H9 (cell line): Measurements from ENCODE around the gene NUDT8. TPM values are rescaled to one million over a fixed set of nuclear protein-coding genes. Genes with fewer than 3 reads are reported as not detected.

ENCODE experiments used
- DNase-seq: peaks from one replicate; pipeline ENCODE4 v3.0.0-alpha.2; 2017
- H2AFZ ChIP-seq: one replicate; pipeline ENCODE4 v1.6.1; 2013; ENCODE audit warnings: mild to moderate bottlenecking, low read length, control low read depth, moderate library complexity
- H2AK5ac ChIP-seq: 2 replicates; pipeline ENCODE4 v1.6.1; 2013; ENCODE audit warnings: low read length, control low read depth, mixed read lengths; ENCODE audit not compliant: insufficient read length
- H2BK120ac ChIP-seq: one replicate; pipeline ENCODE4 v1.6.1; 2013; ENCODE audit warnings: low read depth, mild to moderate bottlenecking, low read length, control low read depth, inconsistent platforms; ENCODE audit not compliant: poor library complexity, severe bottlenecking
- H2BK12ac ChIP-seq: 2 replicates; pipeline ENCODE4 v1.6.1; 2013; ENCODE audit warnings: low read length, control low read depth, mixed read lengths, low read depth; ENCODE audit not compliant: insufficient read length
- H2BK15ac ChIP-seq: 2 replicates; pipeline ENCODE4 v1.6.1; 2013; ENCODE audit warnings: low read depth, low read length, control low read depth
- H2BK20ac ChIP-seq: one replicate; pipeline ENCODE4 v1.6.1; 2013; ENCODE audit warnings: low read depth, mild to moderate bottlenecking, low read length, control low read depth, inconsistent platforms; ENCODE audit not compliant: poor library complexity, severe bottlenecking
- H2BK5ac ChIP-seq: 2 replicates; pipeline ENCODE4 v1.6.1; 2013; ENCODE audit warnings: low read length, control low read depth, mixed read lengths; ENCODE audit not compliant: insufficient read length
- H3K14ac ChIP-seq: 2 replicates; pipeline ENCODE4 v1.6.1; 2013; ENCODE audit warnings: low read length, control low read depth; ENCODE audit not compliant: insufficient read depth
- H3K18ac ChIP-seq: 2 replicates; pipeline ENCODE4 v1.6.1; 2013; ENCODE audit warnings: low read depth, mild to moderate bottlenecking, mixed read lengths, low read length, control low read depth; ENCODE audit not compliant: insufficient read length
- H3K23ac ChIP-seq: 2 replicates; pipeline ENCODE4 v1.6.1; 2013; ENCODE audit warnings: low read length, control low read depth, mixed read lengths, low read depth; ENCODE audit not compliant: insufficient read length
- H3K23me2 ChIP-seq: 2 replicates; pipeline ENCODE4 v1.6.1; 2013; ENCODE audit warnings: low read depth, mild to moderate bottlenecking, mixed read lengths, low read length, control low read depth; ENCODE audit not compliant: insufficient read length, poor library complexity, severe bottlenecking
- H3K27ac ChIP-seq: 2 replicates; pipeline ENCODE4 v1.5.1; 2013; ENCODE audit warnings: low read length, control low read depth, mixed read lengths, low read depth; ENCODE audit not compliant: insufficient read length
- H3K27me3 ChIP-seq: 2 replicates; pipeline ENCODE4 v1.6.1; 2013; ENCODE audit warnings: low read length, control low read depth, inconsistent platforms; ENCODE audit not compliant: insufficient read depth
- H3K4ac ChIP-seq: 2 replicates; pipeline ENCODE4 v1.6.1; 2013; ENCODE audit warnings: low read depth, mild to moderate bottlenecking, control low read depth, inconsistent platforms, low read length, moderate library complexity
- H3K4me1 ChIP-seq: 2 replicates; pipeline ENCODE4 v1.6.1; 2013; ENCODE audit warnings: low read length, control low read depth, inconsistent platforms; ENCODE audit not compliant: insufficient read depth
- H3K4me2 ChIP-seq: 2 replicates; pipeline ENCODE4 v1.6.1; 2013; ENCODE audit warnings: low read length, control low read depth, mixed read lengths; ENCODE audit not compliant: insufficient read length, insufficient read depth
- H3K56ac ChIP-seq: 2 replicates; pipeline ENCODE4 v1.6.1; 2013; ENCODE audit warnings: low read depth, mild to moderate bottlenecking, mixed read lengths, low read length, control low read depth; ENCODE audit not compliant: insufficient read length
- H3K79me1 ChIP-seq: 2 replicates; pipeline ENCODE4 v1.6.1; 2013; ENCODE audit warnings: low read depth, mild to moderate bottlenecking, moderate library complexity, low read length, control low read depth, inconsistent platforms; ENCODE audit not compliant: insufficient read depth, poor library complexity, severe bottlenecking
- H3K79me2 ChIP-seq: 2 replicates; pipeline ENCODE4 v1.6.1; 2013; ENCODE audit warnings: low read length, control low read depth, inconsistent platforms; ENCODE audit not compliant: insufficient read depth
- H3K9ac ChIP-seq: 2 replicates; pipeline ENCODE4 v1.6.1; 2013; ENCODE audit warnings: low read length, control low read depth, mixed read lengths; ENCODE audit not compliant: insufficient read length; ENCODE audit errors: extremely low read depth
- H3K9me3 ChIP-seq: one replicate; pipeline ENCODE4 v1.6.1; 2013; ENCODE audit warnings: low read depth, low read length, inconsistent platforms; ENCODE audit not compliant: control insufficient read depth
- H3T11ph ChIP-seq: one replicate; pipeline ENCODE4 v1.6.1; 2013; ENCODE audit warnings: mild to moderate bottlenecking, low read length, control low read depth, inconsistent platforms
- H4K20me1 ChIP-seq: one replicate; pipeline ENCODE4 v1.6.1; 2013; ENCODE audit not compliant: control insufficient read depth, insufficient read length, insufficient read depth
- H4K5ac ChIP-seq: 2 replicates; pipeline ENCODE4 v1.6.1; 2013; ENCODE audit warnings: low read depth, mild to moderate bottlenecking, mixed read lengths, low read length, control low read depth; ENCODE audit not compliant: insufficient read length
- H4K8ac ChIP-seq: replicated peaks from 2 replicates; pipeline ENCODE4 v1.6.1; 2013; ENCODE audit warnings: low read length, control low read depth, mixed read lengths, low read depth; ENCODE audit not compliant: insufficient read length
- H4K91ac ChIP-seq: 2 replicates; pipeline ENCODE4 v1.6.1; 2013; ENCODE audit warnings: low read depth, mild to moderate bottlenecking, moderate library complexity, mixed read lengths, low read length, control low read depth; ENCODE audit not compliant: insufficient read length
- H3K27ac Mint-ChIP-seq, 3 experiments: 2 replicates in 2 of 3; 3 replicates in 1 of 3; pipeline ENCODE4 v1.8.0; 2020 to 2021; ENCODE audit warnings: mixed read lengths in 3 of 3, mild to moderate bottlenecking in 1 of 3, moderate library complexity in 1 of 3
- H3K27me3 Mint-ChIP-seq: 2 replicates; pipeline ENCODE4 v1.8.0; 2021; ENCODE audit warnings: low read depth, mild to moderate bottlenecking, moderate library complexity, mixed read lengths
- H3K36me3 Mint-ChIP-seq, 3 experiments: 2 replicates in 2 of 3; 3 replicates in 1 of 3; pipeline ENCODE4 v1.8.0; 2020 to 2021; ENCODE audit warnings: low read depth in 3 of 3, mixed read lengths in 3 of 3; ENCODE audit not compliant: insufficient read depth in 1 of 3
- H3K4me1 Mint-ChIP-seq, 2 experiments: 2 replicates each; pipeline ENCODE4 v1.8.0; 2020; ENCODE audit warnings: mixed read lengths in 2 of 2
- H3K4me3 Mint-ChIP-seq, 2 experiments: 2 replicates in 1 of 2; 3 replicates in 1 of 2; pipeline ENCODE4 v1.8.0; 2020 to 2021; ENCODE audit warnings: mild to moderate bottlenecking in 2 of 2, mixed read lengths in 2 of 2, moderate library complexity in 1 of 2
- H3K9me3 Mint-ChIP-seq, 2 experiments: 2 replicates in 1 of 2; 3 replicates in 1 of 2; pipeline ENCODE4 v1.8.0; 2020; ENCODE audit warnings: mild to moderate bottlenecking in 2 of 2, mixed read lengths in 2 of 2, moderate library complexity in 1 of 2
- WGBS: extraction: QIAGEN DNeasy Blood & Tissue Kit; methylation state at CpG from one replicate; pipeline ENCODE4 v1.1.7; 2013; ENCODE audit warnings: missing lambda C conversion rate, low lambda C conversion rate, mixed read lengths; ENCODE audit not compliant: insufficient read length; ENCODE audit errors: extremely low coverage; 5-methylcytosine and 5-hydroxymethylcytosine counted together
- total RNA-seq: library from RNA; stranded (reverse); gene quantifications from 2 replicates; pipeline ENCODE4 v1.2.1, GENCODE V29; 2021
- TF ChIP-seq, protein P1 (sequence below): fragments of 200-600 bp; sonication (generic); conservative IDR thresholded peaks from 3 replicates; pipeline ENCODE4 v1.8.0; 2021; ENCODE audit warnings: antibody characterized with exemption, mild to moderate bottlenecking

The NUDT8 gene
- total RNA-seq, 1 experiment from 2014 or later, result 6.5 TPM

GRCh38 chr11:67606093-67606491 is 23.6 kb downstream of the NUDT8 start:
- Histone ChIP-seq H3K23me2 (peaks cover 9% of the 10 kb centered on the region), H4K91ac (no peak overlapping the region), H3K79me1 (no peaks in the 10 kb centered on the region), H2BK12ac (no peak overlapping the region), H4K8ac (no peak overlapping the region), H3K23ac (no peak overlapping the region), H3K9ac (no peak overlapping the region), H3K18ac (no peak overlapping the region), H3K4ac (no peak overlapping the region), H3K27ac (no peak overlapping the region), H3K4me1 (no peaks in the 10 kb centered on the region), H3K4me2 (peak overlapping the region; percentile 76), H4K5ac (no peak overlapping the region), H3K27me3 (no peaks in the 10 kb centered on the region), H3K9me3 (no peaks in the 10 kb centered on the region), H2BK15ac (no peak overlapping the region), H3K56ac (no peak overlapping the region), H2AK5ac (no peak overlapping the region), H2BK20ac (no peak overlapping the region), H3K79me2 (no peaks in the 10 kb centered on the region), H4K20me1 (no peaks in the 10 kb centered on the region), H2BK120ac (no peak overlapping the region), H2BK5ac (no peak overlapping the region), H2AFZ (no peak overlapping the region), H3K14ac (no peak overlapping the region), H3T11ph (no peak overlapping the region)
- WGBS, result no CpG with 5 or more reads among the region's 17 CpGs
- no peak overlapping the region for H3K27ac Mint-ChIP-seq
- H3K36me3 Mint-ChIP-seq, result peaks cover 13 to 31% (median 26%) of the 10 kb centered on the region in 3 experiments
- peaks cover 9% of the 10 kb centered on the region; the same call in 1 of the 2 replicates for H3K27me3 Mint-ChIP-seq
- TF ChIP-seq, protein P1, sequence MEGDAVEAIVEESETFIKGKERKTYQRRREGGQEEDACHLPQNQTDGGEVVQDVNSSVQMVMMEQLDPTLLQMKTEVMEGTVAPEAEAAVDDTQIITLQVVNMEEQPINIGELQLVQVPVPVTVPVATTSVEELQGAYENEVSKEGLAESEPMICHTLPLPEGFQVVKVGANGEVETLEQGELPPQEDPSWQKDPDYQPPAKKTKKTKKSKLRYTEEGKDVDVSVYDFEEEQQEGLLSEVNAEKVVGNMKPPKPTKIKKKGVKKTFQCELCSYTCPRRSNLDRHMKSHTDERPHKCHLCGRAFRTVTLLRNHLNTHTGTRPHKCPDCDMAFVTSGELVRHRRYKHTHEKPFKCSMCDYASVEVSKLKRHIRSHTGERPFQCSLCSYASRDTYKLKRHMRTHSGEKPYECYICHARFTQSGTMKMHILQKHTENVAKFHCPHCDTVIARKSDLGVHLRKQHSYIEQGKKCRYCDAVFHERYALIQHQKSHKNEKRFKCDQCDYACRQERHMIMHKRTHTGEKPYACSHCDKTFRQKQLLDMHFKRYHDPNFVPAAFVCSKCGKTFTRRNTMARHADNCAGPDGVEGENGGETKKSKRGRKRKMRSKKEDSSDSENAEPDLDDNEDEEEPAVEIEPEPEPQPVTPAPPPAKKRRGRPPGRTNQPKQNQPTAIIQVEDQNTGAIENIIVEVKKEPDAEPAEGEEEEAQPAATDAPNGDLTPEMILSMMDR, result no peak
- H3K4me3 Mint-ChIP-seq, result peak overlapping the region; percentile 88 to 95
- H3K4me1 Mint-ChIP-seq, result peaks cover 37 to 38% of the 10 kb centered on the region in 2 experiments
- H3K9me3 Mint-ChIP-seq, result peaks cover 7 to 11% of the 10 kb centered on the region in 2 experiments
- no peak for DNase-seq
